Keratinocyte (primary cell): Measurements from ENCODE around the gene CDCA7. TPM values are rescaled to one million over a fixed set of nuclear protein-coding genes. Genes with fewer than 3 reads are reported as not detected.

ENCODE experiments used
- DNase-seq: peaks from one replicate; pipeline ENCODE4 v3.0.0-alpha.2; 2011; ENCODE audit warnings: low read depth, missing footprints, low spot score
- FAIRE-seq: peaks from 2 replicates; lab custom pipeline; 2011; peaks lifted over from hg19 to GRCh38; lab: Jason Lieb, UNC
- H2AFZ ChIP-seq: 2 replicates; pipeline ENCODE4 v1.6.0; 2012; ENCODE audit warnings: low read length, control low read depth, inconsistent platforms; ENCODE audit not compliant: control insufficient read depth
- H3K27ac ChIP-seq: 2 replicates; pipeline ENCODE4 v1.5.1; 2011; ENCODE audit warnings: low read length; ENCODE audit not compliant: control insufficient read depth, insufficient read depth
- H3K27me3 ChIP-seq: 3 replicates; pipeline ENCODE4 v1.6.0; 2011; ENCODE audit warnings: low read length; ENCODE audit not compliant: control insufficient read depth, insufficient read depth; ENCODE audit errors: extremely low read depth
- H3K36me3 ChIP-seq, 2 experiments: 2 replicates in 1 of 2; 3 replicates in 1 of 2; pipeline ENCODE4 v1.5.1; 2011; ENCODE audit warnings: low read length in 2 of 2, mild to moderate bottlenecking in 1 of 2; ENCODE audit not compliant: control insufficient read depth in 2 of 2, insufficient read depth in 2 of 2; ENCODE audit errors: extremely low read depth in 1 of 2
- H3K4me1 ChIP-seq: 3 replicates; pipeline ENCODE4 v1.5.1; 2011; ENCODE audit warnings: low read length; ENCODE audit not compliant: control insufficient read depth, insufficient read depth; ENCODE audit errors: extremely low read depth
- H3K4me2 ChIP-seq: 3 replicates; pipeline ENCODE4 v1.6.0; 2011; ENCODE audit warnings: low read depth, low read length; ENCODE audit not compliant: control insufficient read depth, insufficient read depth; ENCODE audit errors: extremely low read depth
- H3K4me3 ChIP-seq, 3 experiments: fragments of 200-600 bp in 1 of 3; sonication (generic) in 1 of 3; 2 replicates in 2 of 3; 3 replicates in 1 of 3; pipeline ENCODE4 v1.5.1; 2011 to 2016; ENCODE audit warnings: low read length in 3 of 3, mild to moderate bottlenecking in 3 of 3, control low read depth in 2 of 3, inconsistent platforms in 1 of 3, low read depth in 1 of 3, mixed read lengths in 1 of 3, mixed run types in 1 of 3, moderate library complexity in 1 of 3; ENCODE audit not compliant: control insufficient read depth in 2 of 3, insufficient read depth in 2 of 3; ENCODE audit errors: extremely low read depth in 1 of 3
- H3K79me2 ChIP-seq: 2 replicates; pipeline ENCODE4 v1.6.0; 2012; ENCODE audit warnings: low read length; ENCODE audit not compliant: control insufficient read depth, insufficient read depth
- H3K9ac ChIP-seq: 3 replicates; pipeline ENCODE4 v1.6.0; 2011; ENCODE audit warnings: low read length; ENCODE audit not compliant: control insufficient read depth, insufficient read depth; ENCODE audit errors: extremely low read depth
- H3K9me1 ChIP-seq: 3 replicates; pipeline ENCODE4 v1.6.0; 2011; ENCODE audit warnings: low read length; ENCODE audit not compliant: control insufficient read depth, insufficient read depth; ENCODE audit errors: extremely low read depth
- H3K9me3 ChIP-seq: 2 replicates; pipeline ENCODE4 v1.5.1; 2012; ENCODE audit warnings: low read depth, low read length; ENCODE audit not compliant: control insufficient read depth
- H4K20me1 ChIP-seq: 3 replicates; pipeline ENCODE4 v1.6.0; 2011; ENCODE audit warnings: low read length; ENCODE audit not compliant: control insufficient read depth, insufficient read depth; ENCODE audit errors: extremely low read depth
- CTCF ChIP-seq, 3 experiments: IDR thresholded peaks in 1 of 3; conservative IDR thresholded peaks in 1 of 3; optimal IDR thresholded peaks in 1 of 3; 2 replicates in 2 of 3; 3 replicates in 1 of 3; pipeline versions ENCODE3 to v1.5.1; 2011; ENCODE audit warnings: low read length in 3 of 3, mild to moderate bottlenecking in 3 of 3, moderate library complexity in 2 of 3, control low read depth in 1 of 3, inconsistent platforms in 1 of 3; ENCODE audit not compliant: insufficient read depth in 2 of 3; ENCODE audit errors: extremely low read depth in 1 of 3
- EZH2 ChIP-seq: IDR thresholded peaks from one replicate; pipeline ENCODE4 v1.6.1; 2012; ENCODE audit warnings: inconsistent platforms, mild to moderate bottlenecking, low read length, moderate library complexity
- dilution Hi-C: fragments of 300-500 bp; cut with MboI; formaldehyde crosslinking; loops from one replicate; pipeline ENCODE4 v1.7.0; 2020; ENCODE audit warnings: low sequenced_read_pairs; ENCODE audit not compliant: extremely low pct_ligation_motif_present
- polyA plus RNA-seq, 5 experiments: library from polyadenylated mRNA; depleted of rRNA in 3 of 5; stranded (reverse) in 3 of 5; stranded (forward) in 1 of 5; unstranded in 1 of 5; fragments of >200 nt; gene quantifications; 1 replicate in 1 of 5; 2 replicates in 3 of 5; 3 replicates in 1 of 5; pipeline versions ENCODE4 v1.2.1 to v1.2.3, GENCODE V29; 2011 to 2012; ENCODE audit warnings: missing spikeins in 2 of 5, low read depth in 1 of 5, low replicate concordance in 1 of 5

Gene CDCA7
- polyA plus RNA-seq, 1 donor (not counting 4 experiments of a cell fraction or from before 2014, with no cell fraction given) = 30.9 TPM

GRCh38 chr2:173394091-173394974 is 39.7 kb downstream of the CDCA7 start:
- Histone ChIP-seq H3K27me3 (no peaks in the 10 kb centered on the region), H4K20me1 (no peaks in the 10 kb centered on the region), H3K4me3 (no peak overlapping the region), H2AFZ (no peak overlapping the region), H3K9me3 (no peaks in the 10 kb centered on the region), H3K36me3 (no peaks in the 10 kb centered on the region), H3K4me2 (no peak overlapping the region), H3K9ac (no peak overlapping the region), H3K27ac (no peak overlapping the region), H3K9me1 (no peaks in the 10 kb centered on the region), H3K4me1 (no peaks in the 10 kb centered on the region), H3K79me2 (no peaks in the 10 kb centered on the region)
- no peak for TF ChIP-seq CTCF (optimal IDR thresholded peaks at IDR 0.05 in 1 of 3, IDR thresholded peaks at IDR 0.05 in 1 of 3, conservative IDR thresholded peaks at IDR 0.05 in 1 of 3; ENCODE audit: extremely low read depth in 1 of 3, insufficient read depth in 2 of 3, low read length in 3 of 3)
- no peak for TF ChIP-seq EZH2
- no peak for FAIRE-seq
- DNase-seq = no peak
- dilution Hi-C loops = no loop called here

- no peak for FAIRE-seq
These were observed 41.1 kb downstream of the CDCA7 start for GRCh38 chr2:173395567-173396351.

More at GRCh38 chr2:173395567-173396351, 41.1 kb downstream of the CDCA7 start:
- Histone ChIP-seq H3K27ac (no peak overlapping the region), H4K20me1 (no peaks in the 10 kb centered on the region), H3K9me3 (no peaks in the 10 kb centered on the region), H3K79me2 (no peaks in the 10 kb centered on the region), H3K27me3 (no peaks in the 10 kb centered on the region), H3K9ac (no peak overlapping the region), H2AFZ (no peak overlapping the region), H3K4me2 (no peak overlapping the region), H3K9me1 (no peaks in the 10 kb centered on the region), H3K4me3 (no peak overlapping the region), H3K4me1 (no peaks in the 10 kb centered on the region), H3K36me3 (no peaks in the 10 kb centered on the region)
- TF ChIP-seq CTCF (optimal IDR thresholded peaks at IDR 0.05 in 1 of 3, IDR thresholded peaks at IDR 0.05 in 1 of 3, conservative IDR thresholded peaks at IDR 0.05 in 1 of 3; ENCODE audit: extremely low read depth in 1 of 3, insufficient read depth in 2 of 3, low read length in 3 of 3) (no peak), EZH2 (no peak)
- DNase-seq = no peak
- dilution Hi-C loops = no loop called here
